PC-3 (cell line): ENCODE data around the gene PTPRQ. TPM values are rescaled to one million over a fixed set of nuclear protein-coding genes. Genes with fewer than 3 reads are reported as not detected.

Experiments
- ATAC-seq: fragments of 200-7000 bp; cut with Tn5 transposase; 2 replicates; pipeline ENCODE4 v1.9.1; 2020; ENCODE audit warnings: mild to moderate bottlenecking, moderate library complexity
- BruUV-seq: library from RNA; stranded (reverse); fragments of 400-500 nt; replicated peaks from 2 replicates; lab custom pipeline; 2021; lab: Mats Ljungman, UMichigan
- CTCF ChIA-PET: fragments of 300-600 bp; sonication (Branson Sonifier 250); formaldehyde crosslinking; loops from one replicate; lab custom pipeline; 2022; ENCODE audit warnings: antibody characterized with exemption; lab: Charles Lee
- POLR2A ChIA-PET: fragments of 300-600 bp; sonication (Branson Sonifier 250); formaldehyde crosslinking; loops from one replicate; lab custom pipeline; 2022; ENCODE audit warnings: antibody characterized with exemption; ENCODE audit not compliant: unreplicated experiment; lab: Charles Lee
- DNase-seq: peaks from one replicate; pipeline ENCODE4 v3.0.0-alpha.2; 2015
- H2AFZ ChIP-seq: fragments of 300-600 bp; sonication (generic); 2 replicates; pipeline ENCODE4 v1.6.0; 2016; ENCODE audit warnings: antibody characterized with exemption, low read length
- H3F3A ChIP-seq: fragments of 300-600 bp; sonication (generic); one replicate; pipeline ENCODE4 v1.6.0; 2017; ENCODE audit warnings: antibody characterized with exemption, low read length, control low read depth, mild to moderate bottlenecking; ENCODE audit not compliant: unreplicated experiment
- H3K27ac ChIP-seq: fragments of 300-600 bp; sonication (generic); 2 replicates; pipeline ENCODE4 v1.5.1; 2016; ENCODE audit warnings: mild to moderate bottlenecking, low read length
- H3K27me3 ChIP-seq: fragments of 300-600 bp; sonication (generic); 2 replicates; pipeline ENCODE4 v1.6.1; 2016; ENCODE audit warnings: low read length, mixed read lengths
- H3K36me3 ChIP-seq: fragments of 300-600 bp; sonication (generic); 2 replicates; pipeline ENCODE4 v1.6.1; 2016; ENCODE audit warnings: low read depth, mixed run types, low read length, mixed read lengths
- H3K4me1 ChIP-seq: fragments of 300-600 bp; sonication (generic); 2 replicates; pipeline ENCODE4 v1.5.1; 2016; ENCODE audit warnings: low read length; ENCODE audit not compliant: insufficient read depth
- H3K4me2 ChIP-seq: fragments of 300-600 bp; sonication (generic); 2 replicates; pipeline ENCODE4 v1.6.0; 2016; ENCODE audit warnings: low read length
- H3K4me3 ChIP-seq: fragments of 300-600 bp; sonication (generic); 2 replicates; pipeline ENCODE4 v1.5.1; 2016; ENCODE audit warnings: mild to moderate bottlenecking, low read length, mixed read lengths
- H3K79me2 ChIP-seq: fragments of 300-600 bp; sonication (generic); 2 replicates; pipeline ENCODE4 v1.6.1; 2017; ENCODE audit warnings: low read length, mixed read lengths
- H3K9ac ChIP-seq: fragments of 300-600 bp; sonication (generic); 2 replicates; pipeline ENCODE4 v1.6.0; 2016; ENCODE audit warnings: mild to moderate bottlenecking, low read length
- H3K9me2 ChIP-seq: fragments of 300-600 bp; sonication (generic); replicated peaks from 2 replicates; pipeline ENCODE4 v1.6.1; 2016; ENCODE audit warnings: mixed run types, low read length, mixed read lengths
- H3K9me3 ChIP-seq: fragments of 300-600 bp; sonication (generic); 2 replicates; pipeline ENCODE4 v1.6.1; 2016; ENCODE audit warnings: low read length, mixed read lengths
- H4K20me1 ChIP-seq: fragments of 300-600 bp; sonication (generic); 2 replicates; pipeline ENCODE4 v1.6.1; 2016; ENCODE audit warnings: low read length, mixed read lengths
- CTCF ChIP-seq: fragments of 300-600 bp; sonication (generic); conservative IDR thresholded peaks from 2 replicates; pipeline ENCODE4 v1.5.1; 2017; ENCODE audit warnings: antibody characterized with exemption, low read depth, mild to moderate bottlenecking, low read length
- EZH2 ChIP-seq: fragments of 300-600 bp; sonication (generic); IDR thresholded peaks from one replicate; pipeline ENCODE4 v1.6.1; 2017; ENCODE audit warnings: antibody characterized with exemption, mild to moderate bottlenecking, low read length; ENCODE audit not compliant: unreplicated experiment
- EZH2phosphoT487 ChIP-seq: fragments of 300-600 bp; sonication (generic); IDR thresholded peaks from 2 replicates; pipeline ENCODE4 v1.6.1; 2018; ENCODE audit warnings: mild to moderate bottlenecking, antibody characterized with exemption, low read length, borderline replicate concordance
- intact Hi-C: fragments of 100-400 bp; cut with micrococcal nuclease; formaldehyde crosslinking; loops from 2 replicates; pipeline ENCODE4 v1.9.0; 2023
- total RNA-seq: library from RNA; depleted of rRNA; stranded (reverse); fragments of >200 nt; gene quantifications from 2 replicates; pipeline ENCODE4 v1.2.3, GENCODE V29; 2014

PTPRQ gene
- total RNA-seq, 1 experiment from 2014 or later: 0.07 TPM

- no peaks in the 10 kb centered on the region for H4K20me1 ChIP-seq
- no peak for DNase-seq
- POLR2A ChIA-PET: no interaction called here
- no TSS peak for BruUV-seq
- no peak overlapping the region for H3K27ac ChIP-seq
- no peaks in the 10 kb centered on the region for H3K9me2 ChIP-seq
- no peaks in the 10 kb centered on the region for H3K79me2 ChIP-seq
- H3K4me1 ChIP-seq: no peaks in the 10 kb centered on the region
- intact Hi-C loops: no loop called here
- no peak overlapping the region for H3K4me2 ChIP-seq
- H3K4me3 ChIP-seq: no peak overlapping the region
- TF ChIP-seq EZH2phosphoT487: no peak
- TF ChIP-seq EZH2: no peak
- TF ChIP-seq CTCF: no peak
- no peak overlapping the region for H3K9ac ChIP-seq
- CTCF ChIA-PET: no interaction called here
- no peaks in the 10 kb centered on the region for H3K36me3 ChIP-seq
- H3F3A ChIP-seq: no peaks in the 10 kb centered on the region
- ATAC-seq: no peak
- H3K9me3 ChIP-seq: no peaks in the 10 kb centered on the region
- H3K27me3 ChIP-seq: peaks cover 13% of the 10 kb centered on the region; the same call in 1 of the 2 replicates
- H2AFZ ChIP-seq: no peak overlapping the region
Measured at GRCh38 chr12:80659512-80660063, 215.6 kb downstream of the PTPRQ start.

GRCh38 chr12:80662586-80662985 is 218.6 kb downstream of the PTPRQ start:
- Histone ChIP-seq H3K79me2 (no peaks in the 10 kb centered on the region), H3K4me3 (no peak overlapping the region), H2AFZ (no peak overlapping the region), H3K4me1 (no peaks in the 10 kb centered on the region), H3K9me3 (no peaks in the 10 kb centered on the region), H3K9me2 (no peaks in the 10 kb centered on the region), H4K20me1 (no peaks in the 10 kb centered on the region), H3K27me3 (peaks cover 6% of the 10 kb centered on the region; the same call in 1 of the 2 replicates), H3K4me2 (no peak overlapping the region), H3F3A (no peaks in the 10 kb centered on the region), H3K27ac (no peak overlapping the region), H3K36me3 (no peaks in the 10 kb centered on the region), H3K9ac (no peak overlapping the region)
- DNase-seq: no peak
- CTCF ChIA-PET: no interaction called here
- no peak for ATAC-seq
- intact Hi-C loops: no loop called here
- no peak for TF ChIP-seq EZH2
- TF ChIP-seq CTCF: no peak
- POLR2A ChIA-PET: no interaction called here
- no TSS peak for BruUV-seq

DNA sequence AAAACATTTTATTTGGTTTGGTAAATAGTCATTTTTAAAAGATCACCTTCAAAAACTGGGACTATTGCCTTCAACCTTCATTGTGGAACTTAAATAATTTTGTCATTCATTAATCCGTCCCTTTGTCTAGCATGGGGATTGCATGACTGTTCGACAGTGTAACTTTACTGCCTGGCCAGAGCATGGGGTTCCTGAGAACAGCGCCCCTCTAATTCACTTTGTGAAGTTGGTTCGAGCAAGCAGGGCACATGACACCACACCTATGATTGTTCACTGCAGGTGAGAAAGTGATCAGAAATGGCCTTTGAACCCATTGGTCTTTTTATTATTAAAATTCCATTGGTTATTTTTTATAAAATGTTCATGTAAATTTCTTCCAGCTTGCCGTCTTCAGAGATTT is 226.2 kb downstream of the PTPRQ start:
- no peaks in the 10 kb centered on the region for H3K79me2 ChIP-seq
- no peak overlapping the region for H2AFZ ChIP-seq
- H4K20me1 ChIP-seq: no peaks in the 10 kb centered on the region
- intact Hi-C loops: loop anchor here (5.0 to 10.0 kb wide), 2 partner anchors 65 to 358 kb away; no protein-coding TSS in a partner anchor
- H3K4me2 ChIP-seq: no peak overlapping the region
- no peaks in the 10 kb centered on the region for H3K4me1 ChIP-seq
- no peak overlapping the region for H3K27ac ChIP-seq
- DNase-seq: no peak
- no peaks in the 10 kb centered on the region for H3F3A ChIP-seq
- no peak overlapping the region for H3K9ac ChIP-seq
- no peak for ATAC-seq
- no TSS peak for BruUV-seq
- no peak overlapping the region for H3K4me3 ChIP-seq
- peaks cover 5% of the 10 kb centered on the region; the same call in 1 of the 2 replicates for H3K27me3 ChIP-seq
- ChIA-PET CTCF (no interaction called here), POLR2A (no interaction called here)
- no peaks in the 10 kb centered on the region for H3K9me2 ChIP-seq
- no peak for TF ChIP-seq EZH2
- TF ChIP-seq CTCF: no peak
- TF ChIP-seq EZH2phosphoT487: no peak
- no peaks in the 10 kb centered on the region for H3K9me3 ChIP-seq
- H3K36me3 ChIP-seq: no peaks in the 10 kb centered on the region
